NCI-H2227 (cell line): ENCODE results near the gene EFCAB8.
A peak's percentile ranks its signal among the peaks of the same experiment; 100 is the strongest.

Source experiments
- DNase-seq: peaks from one replicate; lab custom pipeline; 2025; ENCODE audit not compliant: unreplicated experiment; lab: John Stamatoyannopoulos, UW

EFCAB8 gene

GRCh38 chr20:32982617-32983458, 124.1 kb downstream of the EFCAB8 start:
- peak; percentile 35 for DNase-seq

- no peak for DNase-seq
Observed at GRCh38 chr20:32983459-32984112, 124.9 kb downstream of the EFCAB8 start.

- no peak for DNase-seq
Observed at GRCh38 chr20:32984196-32984595, 125.5 kb downstream of the EFCAB8 start.

GRCh38 chr20:32984631-32985354, 126.1 kb downstream of the EFCAB8 start:
- DNase-seq: no peak

- no peak for DNase-seq
Observed at GRCh38 chr20:32985596-32985995, 126.9 kb downstream of the EFCAB8 start.

- no peak for DNase-seq
Observed at GRCh38 chr20:32986331-32986966, 127.7 kb downstream of the EFCAB8 start.

- no peak for DNase-seq
Observed at GRCh38 chr20:32987044-32987825, 128.5 kb downstream of the EFCAB8 start.

GRCh38 chr20:32988008-32988407, 129.3 kb downstream of the EFCAB8 start:
- DNase-seq: no peak

GRCh38 chr20:32989507-32990283, 131.0 kb downstream of the EFCAB8 start:
- no peak for DNase-seq

GRCh38 chr20:32990426-32990825, 131.7 kb downstream of the EFCAB8 start:
- DNase-seq: no peak

GRCh38 chr20:32991383-32991782, 132.7 kb downstream of the EFCAB8 start:
- DNase-seq: no peak

- DNase-seq: no peak
Observed at GRCh38 chr20:32991792-32992641, 133.3 kb downstream of the EFCAB8 start.

- no peak for DNase-seq
Observed at GRCh38 chr20:32993496-32994050, 134.8 kb downstream of the EFCAB8 start.

- no peak for DNase-seq
Observed at GRCh38 chr20:32995802-32996201, 137.1 kb downstream of the EFCAB8 start.

- DNase-seq: no peak
Observed at GRCh38 chr20:32997431-32997830, 138.7 kb downstream of the EFCAB8 start.

GRCh38 chr20:32999603-33000250, 141.0 kb downstream of the EFCAB8 start:
- no peak for DNase-seq

GRCh38 chr20:33000802-33001466, 142.2 kb downstream of the EFCAB8 start:
- no peak for DNase-seq
